AG04449 (cell line): ENCODE measurements around the gene PLCL1.

Experiments
- CTCF ChIA-PET: fragments of 350-600 bp; formaldehyde crosslinking; extraction: SDS; loops from one replicate; lab custom pipeline; 2021; ENCODE audit warnings: antibody characterized with exemption; lab: Yijun Ruan, JAX
- POLR2A ChIA-PET: fragments of 400-600, 350-600 bp; formaldehyde crosslinking; extraction: SDS; loops from one replicate; lab custom pipeline; 2020; ENCODE audit warnings: antibody characterized with exemption, inconsistent platforms; lab: Yijun Ruan, JAX
- DNase-seq: peaks from one replicate; pipeline ENCODE4 v3.0.0-alpha.2; 2010; ENCODE audit warnings: low read depth, low spot score
- H3K4me3 ChIP-seq: 2 replicates; pipeline ENCODE4 v1.5.1; 2011; ENCODE audit warnings: low read depth, mild to moderate bottlenecking, control low read depth, low read length
- TF ChIP-seq, protein P1 (sequence below): IDR thresholded peaks from one replicate; pipeline ENCODE4 v1.5.1; 2011; ENCODE audit warnings: mild to moderate bottlenecking, moderate library complexity, low read length, control low read depth, inconsistent platforms; ENCODE audit not compliant: insufficient read depth; ENCODE audit errors: missing control alignments

The PLCL1 gene

DNA sequence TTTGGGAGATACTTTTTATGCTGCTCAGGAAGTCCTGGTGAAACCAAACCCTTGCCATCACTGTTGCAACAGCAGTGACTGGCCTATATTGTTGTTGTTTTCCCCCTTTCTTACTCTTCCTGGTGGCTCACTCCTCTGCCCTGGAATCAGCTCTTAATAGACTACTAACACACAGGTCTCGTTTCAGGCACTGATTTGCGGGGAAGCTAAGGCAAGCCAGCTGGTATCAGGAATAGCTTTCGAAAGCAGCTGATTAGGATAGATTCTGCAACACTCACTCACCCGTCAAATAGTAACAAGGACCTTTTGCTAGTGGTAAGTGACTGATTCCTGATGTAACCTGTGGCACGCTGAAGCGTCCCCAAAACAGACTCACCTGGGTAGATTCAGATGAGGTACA is 360.4 kb downstream of the PLCL1 start:
- DNase-seq: no peak
- H3K4me3 ChIP-seq: no peak overlapping the region
- TF ChIP-seq, protein P1, sequence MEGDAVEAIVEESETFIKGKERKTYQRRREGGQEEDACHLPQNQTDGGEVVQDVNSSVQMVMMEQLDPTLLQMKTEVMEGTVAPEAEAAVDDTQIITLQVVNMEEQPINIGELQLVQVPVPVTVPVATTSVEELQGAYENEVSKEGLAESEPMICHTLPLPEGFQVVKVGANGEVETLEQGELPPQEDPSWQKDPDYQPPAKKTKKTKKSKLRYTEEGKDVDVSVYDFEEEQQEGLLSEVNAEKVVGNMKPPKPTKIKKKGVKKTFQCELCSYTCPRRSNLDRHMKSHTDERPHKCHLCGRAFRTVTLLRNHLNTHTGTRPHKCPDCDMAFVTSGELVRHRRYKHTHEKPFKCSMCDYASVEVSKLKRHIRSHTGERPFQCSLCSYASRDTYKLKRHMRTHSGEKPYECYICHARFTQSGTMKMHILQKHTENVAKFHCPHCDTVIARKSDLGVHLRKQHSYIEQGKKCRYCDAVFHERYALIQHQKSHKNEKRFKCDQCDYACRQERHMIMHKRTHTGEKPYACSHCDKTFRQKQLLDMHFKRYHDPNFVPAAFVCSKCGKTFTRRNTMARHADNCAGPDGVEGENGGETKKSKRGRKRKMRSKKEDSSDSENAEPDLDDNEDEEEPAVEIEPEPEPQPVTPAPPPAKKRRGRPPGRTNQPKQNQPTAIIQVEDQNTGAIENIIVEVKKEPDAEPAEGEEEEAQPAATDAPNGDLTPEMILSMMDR: no peak
- ChIA-PET POLR2A (no interaction called here), CTCF (no interaction called here)

DNA sequence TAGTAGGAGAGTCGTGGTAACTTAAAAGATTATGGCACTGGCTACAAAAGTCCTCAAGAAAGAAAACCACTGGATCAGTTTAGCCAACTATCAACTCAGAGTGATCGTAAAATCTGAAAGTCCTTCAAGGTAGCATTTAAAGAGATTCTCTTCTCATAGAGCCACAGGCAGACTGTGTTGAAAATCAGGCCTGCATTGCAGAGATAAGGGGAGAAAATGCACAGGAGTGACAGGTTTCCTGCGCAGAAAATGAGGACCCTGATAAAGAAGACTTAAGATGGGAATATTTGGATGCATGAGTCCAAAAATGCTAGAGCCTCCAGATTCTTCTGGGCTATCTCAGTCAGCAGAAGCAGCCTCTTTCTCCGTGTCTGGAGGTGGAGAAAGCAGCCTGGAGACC is 360.9 kb downstream of the PLCL1 start:
- TF ChIP-seq, protein P1: no peak
- POLR2A ChIA-PET: no interaction called here
- DNase-seq: no peak
- CTCF ChIA-PET: no interaction called here
- H3K4me3 ChIP-seq: no peak overlapping the region

DNA sequence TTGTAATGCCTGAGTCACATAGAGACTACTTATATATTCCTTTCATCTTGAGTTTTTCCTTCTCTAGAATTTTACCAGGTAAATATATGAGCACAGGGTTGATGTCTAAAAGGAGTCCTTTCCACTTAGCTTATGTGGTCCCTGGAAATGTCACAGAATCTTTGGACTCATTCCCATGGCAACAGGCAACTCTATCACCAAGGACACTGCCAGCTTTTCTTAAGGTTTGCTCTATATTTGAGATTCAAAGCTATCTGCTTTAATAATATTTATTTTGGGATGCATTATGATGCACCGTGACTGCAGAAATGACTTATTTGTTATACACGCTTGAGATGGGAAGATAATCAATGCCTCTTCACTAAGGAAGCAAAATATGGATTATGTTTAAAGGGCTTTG is 363.0 kb downstream of the PLCL1 start:
- CTCF ChIA-PET: no interaction called here
- DNase-seq: no peak
- POLR2A ChIA-PET: no interaction called here
- no peak overlapping the region for H3K4me3 ChIP-seq
- TF ChIP-seq, protein P1: no peak

DNA sequence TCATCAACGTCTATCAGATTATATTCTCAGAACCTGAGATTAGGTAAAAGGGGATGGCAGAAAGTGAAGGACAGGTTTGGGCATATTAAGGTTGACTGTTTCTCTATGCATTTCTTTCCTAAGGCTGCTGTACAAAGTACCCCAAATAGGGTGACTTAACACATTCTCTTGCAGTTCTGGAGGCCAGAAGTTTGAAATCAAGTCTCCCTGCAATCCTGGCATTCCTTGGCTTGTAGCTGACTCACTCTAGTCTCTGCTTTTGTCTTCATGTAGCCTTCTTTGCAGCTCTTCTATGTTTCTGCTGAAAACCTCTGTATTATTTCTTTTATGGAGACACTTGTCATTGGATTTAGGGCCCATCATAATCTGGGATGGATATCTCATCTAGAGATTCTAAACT is 364.3 kb downstream of the PLCL1 start:
- ChIA-PET CTCF (no interaction called here), POLR2A (no interaction called here)
- no peak overlapping the region for H3K4me3 ChIP-seq
- TF ChIP-seq, protein P1: no peak
- no peak for DNase-seq

DNA sequence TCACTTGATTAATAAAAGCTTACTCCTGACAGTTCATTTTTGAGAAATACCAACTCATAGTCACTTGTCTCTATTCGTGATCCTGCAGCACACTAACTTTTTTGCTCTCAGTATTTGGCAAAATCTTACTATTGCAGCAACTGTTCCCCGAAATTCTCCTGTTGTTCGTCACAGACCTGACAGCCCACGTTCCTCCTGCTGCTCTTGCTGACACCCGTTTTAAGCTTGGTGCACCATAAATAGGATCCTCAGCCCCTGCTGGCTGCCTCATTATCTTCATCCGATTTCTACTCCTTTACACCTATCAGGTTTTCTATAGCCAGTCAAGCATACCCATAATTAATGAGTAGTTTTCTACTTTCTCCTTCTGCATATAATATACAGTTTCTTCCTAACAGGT is 368.8 kb downstream of the PLCL1 start:
- no peak overlapping the region for H3K4me3 ChIP-seq
- CTCF ChIA-PET: no interaction called here
- TF ChIP-seq, protein P1: no peak
- DNase-seq: no peak
- POLR2A ChIA-PET: no interaction called here

DNA sequence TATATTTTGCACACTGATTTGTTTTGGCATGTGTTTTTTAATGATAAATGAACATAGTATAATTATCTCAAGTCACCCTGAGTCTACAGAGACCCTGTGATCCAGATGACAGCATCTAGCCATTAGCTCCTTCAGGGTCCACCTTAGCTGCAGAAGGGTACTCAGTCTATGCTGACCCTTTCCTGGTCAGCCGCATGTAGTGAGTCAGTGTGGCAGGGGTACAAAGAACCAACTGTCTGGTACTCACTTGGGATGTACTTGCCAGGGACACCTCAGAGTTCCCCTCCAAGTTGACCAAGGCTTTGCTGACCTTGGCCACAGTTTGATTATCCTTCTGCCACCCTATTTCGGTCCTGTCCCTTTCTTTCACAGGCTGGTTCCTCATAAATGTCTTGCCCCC is 369.5 kb downstream of the PLCL1 start:
- DNase-seq: no peak
- TF ChIP-seq, protein P1: no peak
- ChIA-PET POLR2A (no interaction called here), CTCF (no interaction called here)
- H3K4me3 ChIP-seq: no peak overlapping the region
